ENCODE measurements around the gene CDH23.

Gene CDH23

GRCh38 chr10:71802235-71802634, 405.5 kb downstream of the CDH23 start:
- H3K4me3 ChIP-seq (ENCODE audit: low read depth, low read length), result no peak overlapping the region
- no peak for TF ChIP-seq CTCF (conservative IDR thresholded peaks at IDR 0.05; ENCODE audit: low read depth, low read length)
- no peak for DNase-seq (ENCODE audit: low read depth)

GRCh38 chr10:71802715-71803488, 406.2 kb downstream of the CDH23 start:
- no peak for TF ChIP-seq CTCF (conservative IDR thresholded peaks at IDR 0.05; ENCODE audit: low read depth, low read length)
- no peak for DNase-seq (ENCODE audit: low read depth)
- no peak overlapping the region for H3K4me3 ChIP-seq (ENCODE audit: low read depth, low read length)

DNA sequence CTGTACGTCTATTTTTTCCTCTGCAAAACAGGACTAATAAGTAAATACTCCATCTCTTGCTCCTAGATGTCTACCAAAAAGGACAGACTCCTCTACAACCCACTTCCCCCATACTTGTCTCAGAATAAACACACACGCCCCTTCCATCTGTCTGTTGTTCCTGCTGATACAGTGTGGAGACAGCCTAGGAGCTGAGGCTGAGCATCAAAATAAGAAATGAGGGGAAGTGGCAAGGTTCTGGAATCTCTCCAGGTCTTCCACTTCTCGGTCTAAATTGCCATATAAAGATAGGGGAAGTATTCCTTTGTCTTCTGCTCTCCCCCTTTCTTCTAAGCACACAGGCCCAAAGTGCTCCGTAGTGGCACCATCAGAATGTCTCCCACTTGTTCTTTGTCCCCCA, 407.4 kb downstream of the CDH23 start:
- no peak for TF ChIP-seq CTCF (conservative IDR thresholded peaks at IDR 0.05; ENCODE audit: low read depth, low read length)
- H3K4me3 ChIP-seq (ENCODE audit: low read depth, low read length), result no peak overlapping the region
- DNase-seq (ENCODE audit: low read depth), result no peak

DNA sequence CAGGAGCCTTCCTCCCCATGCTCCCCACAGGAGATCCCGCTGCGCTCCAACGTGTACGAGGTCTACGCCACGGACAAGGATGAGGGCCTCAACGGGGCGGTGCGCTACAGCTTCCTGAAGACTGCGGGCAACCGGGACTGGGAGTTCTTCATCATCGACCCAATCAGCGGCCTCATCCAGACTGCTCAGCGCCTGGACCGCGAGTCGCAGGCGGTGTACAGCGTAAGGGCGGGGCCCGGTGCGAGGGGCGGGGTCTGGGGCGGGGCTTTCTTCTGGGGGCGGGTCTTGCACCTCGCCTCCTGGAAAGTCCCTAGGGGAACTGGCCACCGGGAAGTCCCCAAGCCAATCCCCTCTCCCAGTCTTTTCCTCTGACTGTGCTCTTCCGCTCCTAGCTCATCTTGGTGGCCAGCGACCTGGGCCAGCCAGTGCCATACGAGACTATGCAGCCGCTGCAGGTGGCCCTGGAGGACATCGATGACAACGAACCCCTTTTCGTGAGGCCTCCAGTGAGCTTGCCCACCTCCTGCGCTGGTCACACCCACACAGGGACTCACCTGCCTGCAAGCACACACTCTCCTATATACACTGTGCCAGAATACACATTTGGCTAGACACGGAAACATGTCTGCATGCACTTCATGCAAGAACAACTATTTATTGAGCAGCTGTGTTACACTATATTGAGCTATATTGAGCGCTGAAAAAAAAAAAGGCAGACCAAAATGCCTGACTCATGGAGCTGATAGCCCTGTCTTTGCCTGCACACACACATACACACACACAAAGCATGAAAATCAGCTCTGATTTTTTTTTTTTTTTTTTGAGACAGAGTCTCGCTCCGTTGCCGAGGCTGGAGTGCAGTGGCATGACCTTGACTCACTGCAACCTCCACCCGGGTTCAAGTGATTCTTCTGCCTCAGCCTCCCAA, 409.3 kb downstream of the CDH23 start:
- peak; percentile 53 for DNase-seq (ENCODE audit: low read depth)
- TF ChIP-seq CTCF (conservative IDR thresholded peaks at IDR 0.05; ENCODE audit: low read depth, low read length), result no peak
- no peak overlapping the region for H3K4me3 ChIP-seq (ENCODE audit: low read depth, low read length)

- TF ChIP-seq CTCF (conservative IDR thresholded peaks at IDR 0.05; ENCODE audit: low read depth, low read length), result no peak
- DNase-seq (ENCODE audit: low read depth), result no peak
- no peak overlapping the region for H3K4me3 ChIP-seq (ENCODE audit: low read depth, low read length)
Measured at GRCh38 chr10:71806704-71807556, 410.2 kb downstream of the CDH23 start.

DNA sequence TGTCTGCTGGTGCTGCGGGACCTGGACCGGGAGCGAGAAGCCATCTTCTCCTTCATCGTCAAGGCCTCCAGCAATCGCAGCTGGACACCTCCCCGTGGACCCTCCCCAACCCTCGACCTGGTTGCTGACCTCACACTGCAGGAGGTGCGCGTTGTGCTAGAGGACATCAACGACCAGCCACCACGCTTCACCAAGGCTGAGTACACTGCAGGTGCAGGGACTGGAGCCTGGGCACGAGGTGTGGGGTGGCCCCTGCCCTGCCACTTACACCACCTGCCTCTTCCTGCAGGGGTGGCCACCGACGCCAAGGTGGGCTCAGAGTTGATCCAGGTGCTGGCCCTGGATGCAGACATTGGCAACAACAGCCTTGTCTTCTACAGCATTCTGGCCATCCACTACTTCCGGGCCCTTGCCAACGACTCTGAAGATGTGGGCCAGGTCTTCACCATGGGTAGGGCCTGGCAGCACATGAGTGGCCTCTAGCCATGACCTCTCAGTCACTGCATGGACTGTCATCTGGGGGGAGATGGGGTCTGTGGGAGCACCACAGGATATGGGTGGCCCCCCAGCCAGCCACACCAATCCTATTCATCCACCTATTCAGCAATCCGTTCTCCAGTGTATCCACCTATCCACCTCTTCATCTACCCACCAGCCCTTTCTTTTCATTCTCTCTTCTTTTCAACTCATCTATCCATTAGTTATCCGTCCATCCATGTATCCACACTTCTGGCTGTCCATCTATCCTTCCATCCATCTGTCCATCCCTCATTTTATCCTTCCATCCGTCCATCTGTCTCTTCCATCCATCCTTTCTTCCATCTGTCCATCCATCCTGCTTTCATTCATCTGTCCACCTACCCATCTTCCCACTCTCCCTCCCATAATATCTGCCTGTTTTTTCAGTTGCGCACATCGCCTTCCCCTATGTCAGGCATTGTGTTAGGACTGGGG, 411.1 kb downstream of the CDH23 start:
- no peak for DNase-seq (ENCODE audit: low read depth)
- TF ChIP-seq CTCF (conservative IDR thresholded peaks at IDR 0.05; ENCODE audit: low read depth, low read length), result no peak
- H3K4me3 ChIP-seq (ENCODE audit: low read depth, low read length), result no peak overlapping the region

Measured in choroid plexus epithelial cell (primary cell).